SJSA1 (cell line): ENCODE results near the gene ILF3. TPM values are rescaled to one million over a fixed set of nuclear protein-coding genes. Genes with fewer than 3 reads are reported as not detected.

ENCODE experiments used
- DNase-seq, 2 experiments: peaks; one replicate each; pipeline ENCODE4 v3.0.0-alpha.2; 2015 to 2020; ENCODE audit warnings: low spot score in 2 of 2, low read depth in 1 of 2
- H3K27ac ChIP-seq: fragments of 250-450 bp; sonication (Bioruptor Pico); 2 replicates; pipeline ENCODE4 v1.5.1; 2020; ENCODE audit warnings: mild to moderate bottlenecking, moderate library complexity
- H3K27me3 ChIP-seq: fragments of 250-450 bp; sonication (Bioruptor Pico); replicated peaks from 2 replicates; pipeline ENCODE4 v1.5.1; 2020; ENCODE audit warnings: mild to moderate bottlenecking, moderate library complexity
- H3K36me3 ChIP-seq: fragments of 250-450 bp; sonication (Bioruptor Pico); 2 replicates; pipeline ENCODE4 v1.5.1; 2020; ENCODE audit warnings: mild to moderate bottlenecking
- H3K4me1 ChIP-seq: fragments of 250-450 bp; sonication (Bioruptor Pico); replicated peaks from 2 replicates; pipeline ENCODE4 v1.6.1; 2021; ENCODE audit warnings: mild to moderate bottlenecking
- H3K4me3 ChIP-seq: fragments of 250-450 bp; sonication (Bioruptor Pico); 2 replicates; pipeline ENCODE4 v1.5.1; 2020; ENCODE audit warnings: mild to moderate bottlenecking
- H3K9me3 ChIP-seq: fragments of 250-450 bp; sonication (Bioruptor Pico); replicated peaks from 2 replicates; pipeline ENCODE4 v1.5.1; 2020; ENCODE audit warnings: mild to moderate bottlenecking
- total RNA-seq: library from RNA; depleted of rRNA; stranded (reverse); fragments of >200 nt; shearing (Covaris generic); gene quantifications from 2 replicates; pipeline ENCODE4 v1.2.3, GENCODE V29; 2014

The ILF3 gene
- total RNA-seq, 1 experiment from 2014 or later = 210 TPM

DNA sequence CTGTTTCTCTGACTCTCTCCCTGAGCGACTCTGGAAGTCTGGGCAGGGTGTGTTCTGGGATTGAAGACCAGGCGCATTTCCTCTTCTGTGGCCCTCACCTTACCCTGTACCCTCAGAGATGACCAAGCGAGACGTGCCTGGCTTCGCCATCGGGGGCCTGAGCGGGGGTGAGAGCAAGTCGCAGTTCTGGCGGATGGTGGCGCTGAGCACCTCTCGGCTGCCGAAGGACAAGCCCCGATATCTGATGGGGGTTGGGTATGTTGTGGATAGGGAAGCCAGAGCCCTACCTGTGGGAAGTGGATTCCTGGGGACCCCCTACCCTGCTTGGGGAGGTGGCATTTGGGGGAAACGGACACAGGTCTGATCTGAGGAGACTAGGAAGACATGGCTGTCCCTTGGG lies 57.9 kb downstream of the ILF3 start:
- H3K27ac ChIP-seq = no peak overlapping the region
- no peak overlapping the region for H3K4me3 ChIP-seq
- H3K9me3 ChIP-seq = no peaks in the 10 kb centered on the region
- no peaks in the 10 kb centered on the region for H3K27me3 ChIP-seq
- H3K36me3 ChIP-seq = peaks cover 17% of the 10 kb centered on the region; the same call in 1 of the 2 replicates
- H3K4me1 ChIP-seq = peaks cover 2% of the 10 kb centered on the region; the same call in 1 of the 2 replicates
- DNase-seq = no peak

- H3K36me3 ChIP-seq = peaks cover 14% of the 10 kb centered on the region; the same call in 1 of the 2 replicates
- no peaks in the 10 kb centered on the region for H3K9me3 ChIP-seq
- H3K4me3 ChIP-seq = no peak overlapping the region
- H3K27me3 ChIP-seq = no peaks in the 10 kb centered on the region
- H3K4me1 ChIP-seq = peaks cover 4% of the 10 kb centered on the region; the same call in 1 of the 2 replicates
- DNase-seq = no peak
- no peak overlapping the region for H3K27ac ChIP-seq
These were observed 58.6 kb downstream of the ILF3 start for GRCh38 chr19:10712754-10713153.

DNA sequence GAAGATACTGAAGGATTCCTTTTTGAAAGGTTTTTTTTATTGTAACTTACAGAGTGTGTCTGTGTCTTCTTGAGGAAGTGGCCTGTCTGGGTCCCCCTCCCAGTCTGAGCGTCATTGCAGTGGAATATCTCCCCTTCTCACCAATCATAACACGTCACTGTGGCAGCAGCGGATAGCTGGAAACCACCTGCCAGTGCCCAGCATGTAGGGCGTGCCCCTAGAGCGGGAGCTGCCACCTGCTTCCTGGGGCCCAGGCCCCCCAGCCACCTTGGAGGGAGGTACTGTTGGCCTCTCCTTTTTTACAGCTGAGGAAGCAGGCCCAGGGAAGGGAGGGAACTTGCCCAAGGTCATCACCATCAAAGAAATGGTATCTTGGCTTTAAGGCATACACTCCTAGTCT lies 59.2 kb downstream of the ILF3 start:
- no peak overlapping the region for H3K4me3 ChIP-seq
- H3K9me3 ChIP-seq = no peaks in the 10 kb centered on the region
- DNase-seq = no peak
- H3K4me1 ChIP-seq = peaks cover 4% of the 10 kb centered on the region; the same call in 1 of the 2 replicates
- no peak overlapping the region for H3K27ac ChIP-seq
- no peaks in the 10 kb centered on the region for H3K27me3 ChIP-seq
- H3K36me3 ChIP-seq = peaks cover 18% of the 10 kb centered on the region

GRCh38 chr19:10717054-10717355 lies 62.9 kb downstream of the ILF3 start:
- Histone ChIP-seq H3K27me3 (no peaks in the 10 kb centered on the region), H3K4me3 (no peak overlapping the region), H3K4me1 (peaks cover 15% of the 10 kb centered on the region), H3K27ac (no peak overlapping the region), H3K36me3 (peaks cover 30% of the 10 kb centered on the region), H3K9me3 (no peaks in the 10 kb centered on the region)
- DNase-seq = no peak

DNA sequence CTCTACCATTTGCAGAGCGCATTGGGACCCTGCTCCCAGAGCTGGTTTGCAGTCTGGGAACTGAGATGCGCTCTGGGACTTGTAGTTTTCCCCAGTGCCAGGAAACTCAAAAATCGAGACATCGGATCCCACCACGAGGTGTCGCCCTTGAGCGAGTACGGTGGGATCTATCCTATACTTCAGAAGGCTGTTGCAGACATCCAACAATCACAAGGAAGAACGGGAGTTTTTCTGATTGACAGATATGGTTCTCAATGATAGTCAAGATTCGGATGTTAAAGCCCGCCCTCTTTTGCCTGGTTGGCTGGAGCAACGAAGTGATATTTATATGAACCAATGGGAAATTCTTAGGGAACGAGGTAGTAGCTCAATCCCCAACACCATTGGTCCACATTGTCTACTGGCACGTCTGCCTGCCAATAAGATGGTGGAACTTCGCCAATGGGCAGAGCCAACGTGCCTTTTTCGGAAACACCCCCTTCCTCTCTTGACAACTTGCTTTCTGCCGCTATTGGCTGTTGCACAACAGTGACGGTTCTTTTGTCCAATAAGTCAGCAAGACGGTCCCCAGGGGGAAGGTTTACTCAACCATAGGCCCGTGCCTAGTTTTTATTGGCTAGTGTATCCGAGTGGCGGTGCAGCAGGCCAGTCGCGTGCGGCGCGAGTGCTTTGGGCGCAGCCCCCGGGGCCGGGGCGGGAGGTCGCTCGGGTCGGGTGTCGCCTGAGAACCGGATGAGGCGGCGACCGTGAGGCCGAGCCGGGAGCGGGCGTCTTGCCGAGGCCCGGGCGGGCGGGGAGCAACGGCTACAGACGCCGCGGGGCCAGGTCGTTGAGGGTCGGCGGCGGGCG lies 63.4 kb downstream of the ILF3 start, which contains the start of gene DNM2:
Gene DNM2 (plus strand): TSS at position 724 of the 849 bp plus-strand sequence. CDS start 164 bp downstream, outside the sequence.
- DNase-seq = peak; percentile 99 to 100
- Histone ChIP-seq H3K27me3 (no peaks in the 10 kb centered on the region), H3K4me1 (peaks cover 15% of the 10 kb centered on the region), H3K36me3 (peaks cover 32% of the 10 kb centered on the region), H3K4me3 (peak within 1 kb of the TSS; percentile 96), H3K27ac (peak within 1 kb of the TSS; percentile 77), H3K9me3 (no peaks in the 10 kb centered on the region)

DNA sequence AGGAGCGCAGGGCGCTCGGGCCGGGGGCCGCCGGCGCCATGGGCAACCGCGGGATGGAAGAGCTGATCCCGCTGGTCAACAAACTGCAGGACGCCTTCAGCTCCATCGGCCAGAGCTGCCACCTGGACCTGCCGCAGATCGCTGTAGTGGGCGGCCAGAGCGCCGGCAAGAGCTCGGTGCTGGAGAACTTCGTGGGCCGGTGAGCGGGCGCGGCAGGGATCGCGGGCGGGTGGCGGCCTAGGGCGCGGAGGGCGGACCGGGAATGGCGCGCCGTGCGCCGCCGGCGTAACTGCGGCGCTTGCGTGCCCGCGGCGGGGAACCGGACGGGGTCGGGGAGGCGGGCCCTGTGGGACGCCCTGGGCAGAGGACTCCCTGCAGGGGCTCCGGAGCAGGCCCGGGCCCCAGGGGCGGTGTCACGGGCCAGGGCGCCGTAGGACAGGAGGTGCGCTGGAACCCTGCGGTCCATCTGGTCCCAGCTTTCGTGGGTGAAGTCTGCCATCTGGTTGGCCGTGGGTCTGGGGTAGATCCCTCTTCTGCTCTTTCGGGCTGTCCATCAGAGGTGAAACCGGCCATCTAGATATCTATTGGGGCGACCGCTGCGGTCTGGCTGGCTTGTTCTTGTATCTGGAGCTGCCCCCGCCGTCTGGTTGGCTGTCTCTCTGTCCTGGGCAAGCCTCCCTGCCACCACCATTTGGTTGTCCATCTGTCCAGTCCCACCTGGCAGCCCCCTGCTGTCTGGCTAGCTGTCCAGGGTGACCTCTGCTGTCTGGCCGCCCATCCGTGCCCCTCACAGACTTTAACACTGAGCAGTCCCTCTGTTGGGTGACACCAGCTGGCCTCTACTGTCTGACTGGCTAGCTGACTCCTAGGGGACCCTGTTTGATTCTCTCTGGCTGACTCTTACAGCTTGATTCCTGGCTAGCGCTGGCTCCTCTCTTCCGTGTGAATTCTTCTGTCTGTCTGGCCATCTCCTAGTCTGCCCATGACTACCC lies 64.4 kb downstream of the ILF3 start:
- H3K4me3 ChIP-seq = peak overlapping the region; percentile 96
- DNase-seq = peak; percentile 41 to 56
- H3K4me1 ChIP-seq = peaks cover 15% of the 10 kb centered on the region
- peaks cover 29% of the 10 kb centered on the region for H3K36me3 ChIP-seq
- no peaks in the 10 kb centered on the region for H3K27me3 ChIP-seq
- no peaks in the 10 kb centered on the region for H3K9me3 ChIP-seq
- peak overlapping the region; percentile 77 for H3K27ac ChIP-seq

DNA sequence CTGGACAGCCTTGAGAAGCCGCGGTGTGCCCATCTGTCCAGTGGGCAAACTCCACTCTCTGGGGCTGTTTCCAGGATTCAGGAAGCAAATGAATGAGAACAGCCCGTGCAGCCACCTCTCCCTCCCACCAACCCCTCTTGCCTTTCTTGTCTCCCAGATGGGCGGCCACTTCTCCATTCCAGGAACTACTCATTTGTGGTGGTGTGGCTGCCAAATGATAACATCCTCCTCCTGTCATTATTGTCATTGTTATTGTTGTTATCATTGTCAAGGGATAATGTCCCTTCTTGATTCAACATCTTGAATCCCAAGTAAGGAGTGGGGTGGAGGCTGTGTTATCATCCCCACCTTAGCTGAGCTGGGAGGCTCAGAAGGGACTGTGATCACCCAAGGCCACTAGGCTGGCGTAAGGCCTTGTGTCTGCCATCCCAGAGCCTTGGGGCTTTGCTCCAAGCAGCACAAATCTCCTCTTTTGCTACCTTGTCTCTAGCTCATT lies 65.4 kb downstream of the ILF3 start:
- H3K36me3 ChIP-seq = peaks cover 31% of the 10 kb centered on the region
- H3K4me3 ChIP-seq = peak overlapping the region; percentile 96
- peak in 1 of 2 experiments; percentile 8 for DNase-seq
- no peaks in the 10 kb centered on the region for H3K9me3 ChIP-seq
- H3K27ac ChIP-seq = no peak overlapping the region
- no peaks in the 10 kb centered on the region for H3K27me3 ChIP-seq
- peaks cover 15% of the 10 kb centered on the region for H3K4me1 ChIP-seq

DNA sequence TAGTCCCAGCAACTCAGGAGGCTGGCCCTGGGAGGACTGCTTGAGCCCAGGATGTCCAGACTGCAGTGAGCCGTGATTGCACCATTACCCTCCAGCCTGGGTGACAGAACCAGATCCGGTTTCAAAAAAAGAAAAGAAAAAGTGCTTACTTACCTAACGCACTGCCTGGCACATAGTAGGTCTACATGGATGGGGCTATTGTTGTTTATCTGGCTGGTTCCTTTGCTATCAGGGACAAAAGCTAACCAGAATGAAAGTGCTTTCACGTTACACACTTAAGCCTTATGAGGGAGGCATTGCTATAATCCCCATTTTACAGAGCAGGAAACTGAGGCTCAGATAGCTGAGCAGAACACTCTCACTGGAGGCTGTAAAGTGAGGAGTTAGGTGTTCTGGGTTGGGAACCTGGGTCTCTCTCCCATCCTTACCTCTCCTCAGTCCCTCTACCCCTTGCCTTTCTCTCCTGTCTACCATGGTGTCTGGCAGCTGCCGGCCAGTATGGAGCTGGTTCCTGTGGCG lies 66.5 kb downstream of the ILF3 start:
- H3K4me1 ChIP-seq = peaks cover 15% of the 10 kb centered on the region
- no peaks in the 10 kb centered on the region for H3K27me3 ChIP-seq
- no peaks in the 10 kb centered on the region for H3K9me3 ChIP-seq
- H3K4me3 ChIP-seq = no peak overlapping the region
- H3K27ac ChIP-seq = no peak overlapping the region
- peaks cover 40% of the 10 kb centered on the region for H3K36me3 ChIP-seq
- DNase-seq = no peak

GRCh38 chr19:10723591-10723990 lies 69.4 kb downstream of the ILF3 start:
- no peaks in the 10 kb centered on the region for H3K9me3 ChIP-seq
- H3K4me1 ChIP-seq = peaks cover 11% of the 10 kb centered on the region
- no peak overlapping the region for H3K4me3 ChIP-seq
- no peak overlapping the region for H3K27ac ChIP-seq
- peaks cover 36% of the 10 kb centered on the region for H3K36me3 ChIP-seq
- no peak for DNase-seq
- H3K27me3 ChIP-seq = no peaks in the 10 kb centered on the region

- Histone ChIP-seq H3K4me1 (peaks cover 2% of the 10 kb centered on the region), H3K36me3 (peaks cover 33% of the 10 kb centered on the region), H3K9me3 (no peaks in the 10 kb centered on the region), H3K4me3 (no peak overlapping the region), H3K27me3 (no peaks in the 10 kb centered on the region), H3K27ac (no peak overlapping the region)
- DNase-seq = no peak
These were observed 70.5 kb downstream of the ILF3 start for GRCh38 chr19:10724573-10725071.

- Histone ChIP-seq H3K4me1 (no peaks in the 10 kb centered on the region), H3K4me3 (no peak overlapping the region), H3K36me3 (peaks cover 34% of the 10 kb centered on the region), H3K27ac (no peak overlapping the region), H3K27me3 (no peaks in the 10 kb centered on the region), H3K9me3 (no peaks in the 10 kb centered on the region)
- DNase-seq = no peak
These were observed 71.3 kb downstream of the ILF3 start for GRCh38 chr19:10725415-10725814.

DNA sequence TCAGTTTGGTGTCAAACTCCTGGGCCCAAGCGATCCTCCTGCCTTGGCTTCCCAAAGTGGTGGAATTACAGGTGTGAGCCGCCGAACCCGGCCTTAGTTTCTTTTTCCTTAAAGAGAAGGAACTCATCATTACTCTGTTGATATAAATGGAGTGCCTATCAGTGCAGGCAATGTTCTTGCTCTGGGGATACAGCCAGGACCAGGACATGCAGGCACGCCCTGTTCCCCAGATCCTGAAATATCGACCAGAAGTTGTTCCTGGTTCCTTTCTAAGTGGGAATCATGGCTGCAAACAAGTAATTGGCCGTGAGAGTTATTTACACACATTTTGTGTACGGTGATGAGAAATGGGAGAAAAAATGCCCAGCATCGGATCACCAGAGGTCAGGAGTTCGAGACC lies 72.1 kb downstream of the ILF3 start:
- no peak overlapping the region for H3K4me3 ChIP-seq
- no peaks in the 10 kb centered on the region for H3K4me1 ChIP-seq
- no peaks in the 10 kb centered on the region for H3K27me3 ChIP-seq
- no peak overlapping the region for H3K27ac ChIP-seq
- no peak for DNase-seq
- H3K36me3 ChIP-seq = peaks cover 26% of the 10 kb centered on the region
- no peaks in the 10 kb centered on the region for H3K9me3 ChIP-seq

- H3K4me3 ChIP-seq = no peak overlapping the region
- peaks cover 22% of the 10 kb centered on the region for H3K36me3 ChIP-seq
- H3K9me3 ChIP-seq = no peaks in the 10 kb centered on the region
- H3K4me1 ChIP-seq = no peaks in the 10 kb centered on the region
- no peak overlapping the region for H3K27ac ChIP-seq
- DNase-seq = no peak
- H3K27me3 ChIP-seq = no peaks in the 10 kb centered on the region
These were observed 73.6 kb downstream of the ILF3 start for GRCh38 chr19:10727685-10728201.
